Duodenal mucosa (tissue), 2 donors: ENCODE results near the gene GOLGA6A.
"Not testable (repeated sequence)": the region's sequence is repeated elsewhere in the genome, so short reads cannot be mapped to it uniquely, and the experiment has no call there.

Experiments
- H3K27ac ChIP-seq: one replicate; pipeline ENCODE4 v1.7.0; 2013; ENCODE audit warnings: low read depth, low read length
- H3K27me3 ChIP-seq, 2 donors: one replicate each; pipeline ENCODE4 v1.7.0; 2013; ENCODE audit warnings: low read length in 2 of 2, control low read depth in 1 of 2; ENCODE audit not compliant: insufficient read depth in 2 of 2, control insufficient read depth in 1 of 2
- H3K36me3 ChIP-seq, 2 donors: one replicate each; pipeline ENCODE4 v1.7.0; 2013; ENCODE audit warnings: low read length in 2 of 2, control low read depth in 1 of 2; ENCODE audit not compliant: insufficient read depth in 2 of 2, control insufficient read depth in 1 of 2
- H3K4me1 ChIP-seq, 2 donors: one replicate each; pipeline ENCODE4 v1.7.0; 2013; ENCODE audit warnings: low read length in 2 of 2, control low read depth in 1 of 2; ENCODE audit not compliant: insufficient read depth in 2 of 2, control insufficient read depth in 1 of 2
- H3K4me3 ChIP-seq, 2 donors: one replicate each; pipeline ENCODE4 v1.7.0; 2013; ENCODE audit warnings: low read length in 2 of 2, low read depth in 1 of 2
- H3K9ac ChIP-seq, 2 donors: one replicate each; pipeline ENCODE4 v1.7.0; 2013; ENCODE audit warnings: low read length in 2 of 2, low read depth in 1 of 2
- H3K9me3 ChIP-seq, 2 donors: one replicate each; pipeline ENCODE4 v1.7.0; 2013; ENCODE audit warnings: low read length in 2 of 2, control low read depth in 1 of 2; ENCODE audit not compliant: control insufficient read depth in 1 of 2

Gene GOLGA6A

GRCh38 chr15:74052271-74053260 lies 29.8 kb downstream of the GOLGA6A start:
- H3K27ac ChIP-seq, result not testable (repeated sequence)

GRCh38 chr15:74050556-74051234 lies 31.7 kb downstream of the GOLGA6A start:
- no peaks in the 10 kb centered on the region for H3K9me3 ChIP-seq
- H3K27me3 ChIP-seq, result no peaks in the 10 kb centered on the region
- peaks cover 6 to 11% of the 10 kb centered on the region in 2 donors for H3K4me1 ChIP-seq
- H3K36me3 ChIP-seq, result no peaks in the 10 kb centered on the region
- no peak overlapping the region for H3K4me3 ChIP-seq
- H3K27ac ChIP-seq, result peak overlapping the region; percentile 73
- H3K9ac ChIP-seq, result no peak overlapping the region

More at GRCh38 chr15:74052271-74053260, 29.8 kb downstream of the GOLGA6A start:
- not testable (repeated sequence) for H3K27me3 ChIP-seq, H3K36me3 ChIP-seq, H3K9me3 ChIP-seq, H3K9ac ChIP-seq, H3K4me3 ChIP-seq
- H3K4me1 ChIP-seq, result peaks cover 6 to 11% of the 10 kb centered on the region in 2 donors

- Histone ChIP-seq H3K27ac (peak overlapping the region; percentile 45), H3K9ac (no peak overlapping the region), H3K9me3 (no peaks in the 10 kb centered on the region), H3K4me1 (peaks cover 6 to 11% of the 10 kb centered on the region in 2 donors), H3K27me3 (no peaks in the 10 kb centered on the region), H3K36me3 (no peaks in the 10 kb centered on the region), H3K4me3 (no peak overlapping the region)
Measured at GRCh38 chr15:74050127-74050526, 32.2 kb downstream of the GOLGA6A start.

GRCh38 chr15:74046275-74046674 lies 36.1 kb downstream of the GOLGA6A start:
- Histone ChIP-seq H3K27me3 (no peaks in the 10 kb centered on the region), H3K9me3 (no peaks in the 10 kb centered on the region), H3K4me1 (peaks cover 11 to 18% of the 10 kb centered on the region in 2 donors), H3K36me3 (peaks cover 6 to 13% of the 10 kb centered on the region in 2 donors), H3K4me3 (no peak overlapping the region), H3K9ac (no peak overlapping the region), H3K27ac (no peak overlapping the region)

GRCh38 chr15:74045636-74046274 lies 36.6 kb downstream of the GOLGA6A start:
- Histone ChIP-seq H3K4me1 (peaks cover 9 to 18% of the 10 kb centered on the region in 2 donors), H3K4me3 (no peak overlapping the region), H3K36me3 (peaks cover 6 to 15% of the 10 kb centered on the region in 2 donors), H3K9me3 (no peaks in the 10 kb centered on the region), H3K27ac (no peak overlapping the region), H3K9ac (no peak overlapping the region), H3K27me3 (no peaks in the 10 kb centered on the region)

- H3K4me3 ChIP-seq, result no peak overlapping the region
- H3K9ac ChIP-seq, result no peak overlapping the region
- H3K4me1 ChIP-seq, result peaks cover 6 to 19% of the 10 kb centered on the region in 2 donors
- no peak overlapping the region for H3K27ac ChIP-seq
- no peaks in the 10 kb centered on the region for H3K9me3 ChIP-seq
- H3K36me3 ChIP-seq, result peaks cover 6 to 15% of the 10 kb centered on the region in 2 donors
- no peaks in the 10 kb centered on the region for H3K27me3 ChIP-seq
Measured at GRCh38 chr15:74045184-74045583, 37.2 kb downstream of the GOLGA6A start.

GRCh38 chr15:74044267-74045110 lies 37.9 kb downstream of the GOLGA6A start:
- no peak overlapping the region for H3K9ac ChIP-seq
- no peaks in the 10 kb centered on the region for H3K9me3 ChIP-seq
- no peak overlapping the region for H3K4me3 ChIP-seq
- peaks cover 6 to 15% of the 10 kb centered on the region in 2 donors for H3K36me3 ChIP-seq
- no peaks in the 10 kb centered on the region for H3K27me3 ChIP-seq
- H3K27ac ChIP-seq, result no peak overlapping the region
- H3K4me1 ChIP-seq, result peaks cover 6 to 25% of the 10 kb centered on the region in 2 donors

GRCh38 chr15:74043425-74044266 lies 38.7 kb downstream of the GOLGA6A start:
- Histone ChIP-seq H3K4me3 (no peak overlapping the region), H3K9me3 (no peaks in the 10 kb centered on the region), H3K27me3 (no peaks in the 10 kb centered on the region), H3K27ac (no peak overlapping the region), H3K36me3 (peaks cover 6 to 15% of the 10 kb centered on the region in 2 donors), H3K4me1 (peaks cover 6 to 31% of the 10 kb centered on the region in 2 donors), H3K9ac (no peak overlapping the region)
